MM.1S (cell line): Measurements from ENCODE around the gene RAI1.

Source experiments
- EZH2 ChIP-seq: fragments of 300-600 bp; sonication (generic); optimal IDR thresholded peaks from 2 replicates; pipeline ENCODE3; 2017; ENCODE audit warnings: low read depth, mild to moderate bottlenecking, antibody characterized with exemption, low read length, mixed read lengths
- TF ChIP-seq, protein P1 (sequence below): fragments of 300-600 bp; sonication (generic); IDR thresholded peaks from 2 replicates; pipeline ENCODE4 v1.5.1; 2016; ENCODE audit warnings: antibody characterized with exemption, low read length, mixed read lengths

DNA sequence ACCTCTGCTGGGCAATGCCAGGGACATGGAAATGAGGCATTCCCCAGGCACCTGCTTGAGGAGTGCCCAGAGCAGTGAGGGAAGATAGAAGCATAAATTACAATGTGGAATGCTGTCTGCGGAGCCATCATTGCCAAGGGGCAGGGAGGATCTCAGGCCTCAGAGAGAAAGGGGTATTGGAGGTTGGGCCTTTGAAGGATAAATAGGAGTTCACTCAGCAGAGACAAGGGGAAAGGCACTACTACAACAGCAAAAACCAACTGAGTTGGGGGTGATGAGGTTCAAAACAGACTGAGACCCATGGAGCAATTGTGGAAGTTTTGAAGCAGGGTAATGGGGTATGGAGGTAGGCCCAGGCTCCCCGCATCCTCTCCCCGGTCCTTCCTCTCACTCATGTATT is 122.7 kb downstream of the RAI1 start:
- TF ChIP-seq, protein P1, sequence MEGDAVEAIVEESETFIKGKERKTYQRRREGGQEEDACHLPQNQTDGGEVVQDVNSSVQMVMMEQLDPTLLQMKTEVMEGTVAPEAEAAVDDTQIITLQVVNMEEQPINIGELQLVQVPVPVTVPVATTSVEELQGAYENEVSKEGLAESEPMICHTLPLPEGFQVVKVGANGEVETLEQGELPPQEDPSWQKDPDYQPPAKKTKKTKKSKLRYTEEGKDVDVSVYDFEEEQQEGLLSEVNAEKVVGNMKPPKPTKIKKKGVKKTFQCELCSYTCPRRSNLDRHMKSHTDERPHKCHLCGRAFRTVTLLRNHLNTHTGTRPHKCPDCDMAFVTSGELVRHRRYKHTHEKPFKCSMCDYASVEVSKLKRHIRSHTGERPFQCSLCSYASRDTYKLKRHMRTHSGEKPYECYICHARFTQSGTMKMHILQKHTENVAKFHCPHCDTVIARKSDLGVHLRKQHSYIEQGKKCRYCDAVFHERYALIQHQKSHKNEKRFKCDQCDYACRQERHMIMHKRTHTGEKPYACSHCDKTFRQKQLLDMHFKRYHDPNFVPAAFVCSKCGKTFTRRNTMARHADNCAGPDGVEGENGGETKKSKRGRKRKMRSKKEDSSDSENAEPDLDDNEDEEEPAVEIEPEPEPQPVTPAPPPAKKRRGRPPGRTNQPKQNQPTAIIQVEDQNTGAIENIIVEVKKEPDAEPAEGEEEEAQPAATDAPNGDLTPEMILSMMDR, result no peak
- no peak for TF ChIP-seq EZH2
